ELR (cell line): ENCODE results near the gene ACP4.
"Not testable (repeated sequence)": the region's sequence is repeated elsewhere in the genome, so short reads cannot be mapped to it uniquely, and the experiment has no call there.

Experiments
- DNase-seq: peaks from one replicate; pipeline ENCODE4 v3.0.0-alpha.2; 2015; ENCODE audit warnings: low read depth

Gene ACP4

DNA sequence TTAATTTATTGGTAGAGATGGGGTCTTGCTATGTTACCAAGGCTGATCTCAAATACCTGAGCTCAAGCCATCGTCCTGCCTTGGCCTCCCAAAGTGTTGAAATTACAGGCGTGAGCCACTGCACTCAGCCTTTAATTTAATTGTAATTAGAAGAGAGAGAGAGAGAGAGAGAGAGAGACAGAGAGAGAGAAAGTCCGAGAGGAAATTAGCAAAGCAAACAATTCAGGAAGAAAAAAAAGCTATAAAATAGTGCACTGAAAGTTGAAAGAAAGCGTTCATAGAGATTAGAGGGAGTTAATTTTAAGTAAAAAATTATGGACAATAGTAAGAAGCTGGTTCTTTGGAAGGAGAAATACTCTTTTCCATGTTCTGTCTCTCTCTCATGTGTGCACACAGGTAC lies 13.0 kb upstream of the ACP4 start:
- DNase-seq: no peak

GRCh38 chr19:50777830-50778303 lies 12.3 kb upstream of the ACP4 start:
- peak; percentile 42 for DNase-seq

- no peak for DNase-seq
Observed at GRCh38 chr19:50778906-50779430, 11.2 kb upstream of the ACP4 start.

- peak; percentile 36 for DNase-seq
Observed at GRCh38 chr19:50779504-50780457, 10.4 kb upstream of the ACP4 start.

- DNase-seq: no peak
Observed at GRCh38 chr19:50780753-50781435, 9.3 kb upstream of the ACP4 start.

GRCh38 chr19:50783848-50784152 lies 6.4 kb upstream of the ACP4 start:
- DNase-seq: not testable (repeated sequence)

GRCh38 chr19:50784710-50785109 lies 5.5 kb upstream of the ACP4 start:
- DNase-seq: no peak

DNA sequence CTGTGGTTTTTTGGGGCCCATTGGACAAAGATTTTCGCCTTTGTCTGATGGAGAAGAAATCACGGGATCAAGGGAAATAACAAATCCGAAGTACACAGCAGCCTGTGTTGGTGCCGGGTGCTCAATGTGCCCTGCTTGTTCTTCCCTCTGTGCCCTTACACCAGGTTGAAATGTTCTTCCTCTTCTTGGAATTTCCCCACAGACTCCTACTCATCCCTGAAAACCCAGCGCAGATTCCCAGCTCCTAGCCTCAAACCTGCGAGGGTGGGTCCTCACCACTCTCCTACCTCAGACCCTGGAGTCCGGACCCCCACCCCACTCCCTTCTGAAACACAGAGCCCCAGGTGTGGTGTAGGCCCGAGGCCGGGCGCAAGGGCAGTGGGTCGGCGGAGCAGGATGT lies 4.9 kb upstream of the ACP4 start:
- DNase-seq: no peak

DNA sequence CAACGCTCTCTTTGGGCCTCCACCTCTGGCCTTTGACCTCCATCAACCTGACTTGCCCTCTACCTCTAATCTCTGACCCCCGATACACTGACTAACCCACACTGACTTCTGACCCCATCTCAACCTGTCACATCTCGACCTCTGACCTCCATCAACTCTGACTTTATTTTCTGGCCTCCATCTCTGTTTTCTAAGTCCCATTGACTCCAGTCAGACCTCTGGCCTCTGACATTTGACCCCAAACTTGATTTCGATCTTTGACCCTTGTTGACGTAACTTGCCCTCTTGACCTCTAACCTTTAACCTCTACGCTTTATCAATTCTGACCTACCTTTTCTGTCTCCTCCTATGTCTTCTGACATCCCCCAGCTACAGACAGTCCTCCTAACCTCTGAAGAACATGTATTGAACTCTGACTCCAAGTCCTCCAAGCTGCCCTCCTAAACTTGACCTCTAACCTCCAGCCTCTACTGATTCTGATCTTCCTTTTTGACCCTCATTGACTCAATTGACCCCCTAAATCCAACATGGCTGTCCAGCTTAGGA lies 780 bp downstream of the ACP4 start:
- peak; percentile 27 for DNase-seq

- DNase-seq: peak; percentile 22
Observed at GRCh38 chr19:50791594-50792271, 1.5 kb downstream of the ACP4 start.

DNA sequence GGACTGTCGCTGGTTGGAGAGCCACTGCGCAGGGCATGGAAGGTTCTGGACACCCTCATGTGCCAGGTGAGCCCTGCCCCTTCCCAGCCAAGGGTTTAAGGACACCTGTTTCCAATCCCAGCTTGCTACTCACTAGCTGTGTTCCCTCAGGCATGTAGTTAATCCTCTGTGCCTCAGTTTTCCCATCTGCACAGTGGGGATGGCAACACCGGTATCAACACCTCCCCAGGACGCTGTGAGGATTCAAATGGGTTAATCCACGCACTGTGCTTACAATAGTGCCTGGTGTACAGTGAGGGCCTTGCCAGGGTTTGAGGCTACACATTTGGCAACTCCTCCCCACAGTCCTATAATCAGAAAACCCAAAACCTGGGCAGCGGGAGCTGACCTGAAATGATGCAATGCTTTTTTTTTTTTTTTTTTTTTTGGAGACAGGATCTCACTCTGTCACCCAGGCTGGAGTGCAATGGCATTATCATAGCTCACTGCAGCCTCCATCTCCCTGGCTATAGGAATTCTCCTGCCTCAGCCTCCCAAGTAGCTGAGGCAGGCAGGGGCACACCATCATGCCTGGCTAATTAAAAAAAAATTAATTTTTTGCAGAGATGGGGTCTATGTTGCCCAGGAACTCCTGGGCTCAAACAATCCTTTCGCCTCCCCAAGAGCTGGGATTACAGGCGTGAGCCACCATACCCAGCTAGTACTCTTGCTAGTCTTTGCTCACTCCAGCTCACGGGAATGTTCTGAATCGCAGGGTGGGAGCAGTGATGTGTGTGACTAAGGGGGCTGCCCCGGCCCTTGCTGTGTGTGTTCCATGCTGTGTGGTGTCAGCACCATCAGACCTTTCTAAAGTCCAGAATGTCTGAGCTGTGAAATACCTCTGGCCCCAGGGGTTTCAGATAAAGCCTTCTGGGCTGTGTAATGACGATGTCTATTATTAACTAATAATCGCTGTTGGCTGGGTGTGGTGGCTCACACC lies 2.3 kb downstream of the ACP4 start:
- peak; percentile 34 for DNase-seq

DNA sequence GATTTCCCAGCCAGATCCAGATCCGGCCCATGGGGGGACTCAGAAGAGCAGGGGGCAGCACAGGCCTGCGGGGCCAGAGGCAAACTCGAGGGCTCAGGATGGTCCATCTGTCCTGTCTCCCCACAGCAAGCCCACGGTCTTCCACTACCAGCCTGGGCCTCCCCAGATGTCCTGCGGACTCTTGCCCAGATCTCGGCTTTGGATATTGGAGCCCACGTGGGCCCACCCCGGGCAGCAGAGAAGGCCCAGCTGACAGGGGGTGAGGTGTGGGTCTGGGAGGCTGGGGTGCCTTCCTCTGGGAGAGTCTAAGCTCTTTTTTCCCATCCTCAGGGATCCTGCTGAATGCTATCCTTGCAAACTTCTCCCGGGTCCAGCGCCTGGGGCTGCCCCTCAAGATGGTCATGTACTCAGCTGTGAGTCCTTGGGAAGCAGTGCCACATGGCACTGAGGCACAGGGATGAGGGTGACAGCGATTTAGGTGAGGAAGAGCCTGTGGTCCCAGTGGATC lies 3.4 kb downstream of the ACP4 start:
- DNase-seq: peak; percentile 22

DNA sequence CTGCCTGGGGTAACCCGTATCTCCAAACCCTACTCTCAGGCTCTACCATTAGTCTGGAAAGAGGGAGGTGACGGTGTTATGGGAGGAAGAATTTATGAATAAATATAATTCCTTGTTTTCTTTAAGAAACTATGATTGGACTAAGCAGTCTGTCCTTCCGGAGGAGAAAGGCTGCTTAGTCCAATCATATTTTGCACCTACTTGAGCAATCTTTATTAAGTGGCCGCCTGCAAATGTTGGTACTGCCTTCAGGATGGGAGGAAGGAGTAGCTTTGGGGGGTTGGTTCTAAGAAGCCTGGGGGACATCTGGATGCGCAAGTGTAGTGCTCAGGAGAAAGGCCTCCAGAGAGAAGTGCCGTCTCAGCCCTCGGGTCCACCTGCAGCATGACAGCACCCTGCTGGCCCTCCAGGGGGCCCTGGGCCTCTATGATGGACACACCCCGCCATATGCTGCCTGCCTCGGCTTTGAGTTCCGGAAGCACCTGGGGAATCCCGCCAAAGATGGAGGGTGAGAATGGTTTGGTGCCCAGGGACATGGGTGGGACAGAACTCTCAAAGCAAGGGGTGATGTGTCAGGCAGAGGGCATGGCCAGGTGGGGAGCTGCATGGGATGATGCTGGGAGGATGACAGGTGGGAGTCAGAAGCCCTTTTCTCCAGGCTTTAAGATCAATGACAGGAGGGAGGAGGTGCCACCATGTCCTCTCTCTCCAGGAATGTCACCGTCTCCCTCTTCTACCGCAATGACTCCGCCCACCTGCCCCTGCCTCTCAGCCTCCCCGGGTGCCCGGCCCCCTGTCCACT lies 4.1 kb downstream of the ACP4 start:
- peak; percentile 65 for DNase-seq

GRCh38 chr19:50794876-50795663 lies 4.9 kb downstream of the ACP4 start:
- peak; percentile 59 for DNase-seq

GRCh38 chr19:50795664-50796073 lies 5.5 kb downstream of the ACP4 start:
- DNase-seq: no peak

GRCh38 chr19:50796128-50796633 lies 6.0 kb downstream of the ACP4 start:
- no peak for DNase-seq

DNA sequence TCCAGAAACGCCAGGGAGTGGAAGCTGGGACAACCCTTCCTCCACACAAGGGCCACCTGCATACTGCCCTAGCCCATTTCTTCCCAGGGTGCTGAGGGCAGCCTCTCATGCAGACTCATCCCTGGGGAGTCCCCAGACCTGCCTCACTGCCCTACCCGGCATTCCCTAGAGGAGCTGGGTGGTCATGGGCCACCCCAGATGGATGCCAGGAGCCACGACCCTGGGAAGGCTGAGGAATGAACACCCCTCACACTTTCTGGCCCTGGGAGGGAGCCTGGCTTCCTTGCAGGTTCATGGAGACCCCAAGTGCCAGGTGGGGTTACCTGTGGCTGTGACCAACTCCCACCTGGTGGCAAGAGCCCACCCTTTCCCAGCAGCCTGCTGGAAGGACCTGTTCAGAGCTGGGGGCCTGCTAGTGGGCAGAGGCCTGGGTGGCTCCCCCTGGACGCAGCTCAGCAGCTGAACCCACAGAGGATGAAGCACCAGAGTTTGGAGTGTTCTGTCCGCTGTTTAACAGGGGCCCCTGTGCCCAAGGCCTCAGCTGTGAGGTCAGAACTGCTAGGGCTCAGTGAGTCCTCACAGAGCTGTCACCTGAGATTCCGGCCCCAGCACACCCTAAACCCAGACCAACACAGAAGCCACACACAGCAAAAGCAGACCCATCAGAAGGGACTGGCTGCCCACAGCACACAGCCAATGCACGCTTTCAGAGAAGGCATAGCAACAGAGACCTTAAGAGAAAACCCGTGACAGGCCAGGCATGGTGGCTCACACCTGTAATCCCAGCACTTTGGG lies 6.6 kb downstream of the ACP4 start:
- DNase-seq: no peak

DNA sequence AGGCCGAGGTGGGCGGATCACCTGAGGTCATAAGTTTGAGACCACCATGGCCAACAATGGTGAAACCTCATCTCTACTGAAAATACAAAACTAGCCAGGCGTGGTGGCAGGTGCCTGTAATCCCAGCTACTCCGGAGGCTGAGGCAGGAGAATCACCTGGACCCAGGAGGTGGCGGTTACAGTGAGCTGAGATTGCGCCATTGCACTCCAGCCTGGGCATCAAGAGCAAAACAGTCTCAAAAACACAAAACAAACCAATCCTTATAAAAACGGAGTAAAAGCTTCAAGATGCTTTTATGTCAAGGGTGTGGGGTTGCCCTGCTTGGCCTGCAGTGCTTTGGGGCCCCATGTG lies 7.2 kb downstream of the ACP4 start:
- DNase-seq: no peak
